GM20431 (cell line): ENCODE measurements around the gene ITGAV.

Experiments used
- in situ Hi-C: fragments of 300-500 bp; cut with MseI, MboI; formaldehyde crosslinking; loops from one replicate; pipeline ENCODE4 v1.15.0; 2020; ENCODE audit warnings: low sequenced_read_pairs; ENCODE audit not compliant: unreplicated experiment

ITGAV gene

GRCh38 chr2:186648130-186648529, 58.3 kb downstream of the ITGAV start:
- in situ Hi-C loops, result loop anchor here (25.0 kb wide), 1 partner anchor 136 kb away; no protein-coding TSS in a partner anchor

- in situ Hi-C loops, result no loop called here
These were observed 63.7 kb downstream of the ITGAV start for GRCh38 chr2:186653511-186653910.

GRCh38 chr2:186659383-186659782, 69.5 kb downstream of the ITGAV start:
- in situ Hi-C loops, result no loop called here

- in situ Hi-C loops, result no loop called here
These were observed 74.7 kb downstream of the ITGAV start for GRCh38 chr2:186664385-186665043.

DNA sequence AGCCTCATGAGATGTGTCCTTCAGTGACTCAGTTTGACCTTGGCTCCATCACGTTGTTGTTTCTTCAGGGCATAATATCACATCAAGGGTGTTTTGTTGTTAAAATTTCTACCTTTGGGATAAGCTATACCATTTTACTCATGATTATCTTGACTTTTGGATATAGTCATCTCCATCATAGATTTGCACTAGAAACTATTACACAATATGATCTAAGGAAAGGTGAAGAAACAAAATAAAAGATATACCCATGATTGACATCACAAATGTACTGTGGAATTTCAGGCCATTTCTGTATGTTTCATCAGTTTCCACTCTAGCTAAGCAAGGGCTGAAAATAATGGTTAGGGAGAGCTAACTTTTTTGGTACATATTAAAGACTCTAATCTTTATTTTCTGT, 79.3 kb downstream of the ITGAV start:
- in situ Hi-C loops, result no loop called here

DNA sequence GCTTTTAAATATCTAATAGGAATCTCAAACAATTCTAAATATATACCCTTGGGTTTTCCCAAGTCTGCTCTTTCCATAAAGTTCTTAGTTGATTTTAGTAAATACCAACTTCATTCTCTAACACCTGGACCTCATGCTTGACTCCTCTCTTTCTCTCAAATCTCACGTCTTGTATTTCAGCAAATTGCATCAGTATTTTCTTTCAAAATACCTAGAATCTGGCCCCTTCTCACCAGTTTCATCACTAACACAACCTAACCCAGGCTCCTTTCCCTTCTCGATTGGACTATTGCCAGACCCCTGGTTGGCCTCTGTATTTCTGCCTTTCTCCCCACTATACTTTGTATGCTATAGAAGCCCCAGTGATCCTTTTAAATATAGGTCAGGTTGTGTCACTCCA, 81.0 kb downstream of the ITGAV start:
- in situ Hi-C loops, result no loop called here

DNA sequence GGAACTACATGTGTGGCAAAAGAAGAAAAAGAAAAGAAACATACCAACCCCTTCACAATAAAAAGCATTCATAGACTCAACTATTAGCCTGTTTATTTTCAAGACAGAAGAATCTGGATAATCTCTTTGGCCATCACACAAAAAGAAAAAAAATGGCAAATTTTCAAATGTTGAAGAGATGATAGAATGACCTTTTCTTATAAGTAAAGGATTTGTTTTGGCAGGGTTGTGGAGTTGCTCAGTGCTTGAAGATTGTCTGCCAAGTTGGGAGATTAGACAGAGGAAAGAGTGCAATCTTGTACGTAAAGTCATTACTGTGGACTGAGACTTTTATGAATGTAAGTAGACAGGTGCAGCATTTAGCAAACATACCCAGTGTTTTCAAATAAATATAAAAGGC, 85.5 kb downstream of the ITGAV start:
- in situ Hi-C loops, result no loop called here

- in situ Hi-C loops, result no loop called here
These were observed 93.5 kb downstream of the ITGAV start for GRCh38 chr2:186683341-186683740.

- in situ Hi-C loops, result no loop called here
These were observed 98.0 kb downstream of the ITGAV start for GRCh38 chr2:186687807-186688211.

- in situ Hi-C loops, result no loop called here
These were observed 99.0 kb downstream of the ITGAV start for GRCh38 chr2:186688813-186689212.

- in situ Hi-C loops, result no loop called here
These were observed 100.9 kb downstream of the ITGAV start for GRCh38 chr2:186690786-186691185.

- in situ Hi-C loops, result no loop called here
These were observed 101.4 kb downstream of the ITGAV start for GRCh38 chr2:186691231-186691630.

- in situ Hi-C loops, result no loop called here
These were observed 102.0 kb downstream of the ITGAV start for GRCh38 chr2:186691900-186692299.

DNA sequence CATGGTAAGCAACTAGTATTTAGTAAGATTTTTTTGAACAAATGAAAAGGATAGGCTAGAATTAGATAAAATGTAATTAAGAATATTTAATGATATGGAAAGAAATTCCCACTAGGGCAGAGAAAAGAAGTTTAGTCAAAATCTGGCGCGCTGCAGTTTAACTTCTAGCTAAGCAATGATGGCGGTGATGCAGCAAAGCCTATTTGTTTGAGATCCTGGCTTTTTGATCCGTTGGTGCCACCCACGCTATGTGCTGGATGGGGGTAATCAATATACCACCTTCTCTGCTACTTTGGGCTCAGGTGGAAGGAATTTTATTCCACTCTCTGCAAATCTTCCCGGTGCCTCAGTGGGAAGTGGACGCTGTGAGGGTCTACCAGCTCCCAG, 103.6 kb downstream of the ITGAV start:
- in situ Hi-C loops, result no loop called here

GRCh38 chr2:186695081-186695756, 105.4 kb downstream of the ITGAV start:
- in situ Hi-C loops, result no loop called here

- in situ Hi-C loops, result no loop called here
These were observed 106.4 kb downstream of the ITGAV start for GRCh38 chr2:186696290-186696689.

DNA sequence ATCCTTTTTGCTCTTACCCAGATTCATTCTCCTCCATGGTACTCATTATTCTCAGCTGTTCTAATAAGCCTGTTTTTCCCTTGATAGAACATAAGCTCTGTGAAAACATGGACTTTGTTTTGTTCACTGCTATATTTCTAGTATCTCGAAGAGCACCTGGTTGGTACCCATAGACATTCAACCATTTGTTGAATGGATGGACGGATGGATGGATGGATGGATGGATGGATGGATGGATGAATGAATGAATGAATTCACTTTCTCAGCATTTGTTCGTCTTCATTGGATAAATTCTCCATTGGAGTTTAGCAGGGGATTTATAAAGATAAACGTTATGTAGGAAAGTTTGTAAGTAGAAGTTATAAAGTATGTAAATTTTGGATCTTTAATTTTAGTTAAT, 106.9 kb downstream of the ITGAV start:
- in situ Hi-C loops, result no loop called here

GRCh38 chr2:186697536-186697935, 107.7 kb downstream of the ITGAV start:
- in situ Hi-C loops, result no loop called here

DNA sequence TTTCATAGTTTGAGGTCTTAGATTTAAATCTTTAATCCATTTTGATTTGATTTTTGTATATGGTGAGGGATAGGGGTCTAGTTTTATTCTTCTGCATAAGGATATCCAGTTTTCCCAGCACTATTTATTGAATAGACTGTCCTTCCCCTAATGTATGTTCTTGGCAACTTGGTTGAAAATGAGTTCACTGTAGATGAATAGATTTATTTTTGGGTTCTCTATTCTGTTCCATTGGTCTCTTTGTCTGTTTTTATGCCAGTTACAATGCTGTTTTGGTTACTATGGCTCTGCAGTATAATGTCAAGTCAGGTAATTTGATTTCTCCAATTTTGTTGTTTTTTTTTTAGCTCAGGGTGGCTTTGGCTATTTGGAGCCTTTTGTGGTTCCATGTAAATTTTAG, 109.9 kb downstream of the ITGAV start:
- in situ Hi-C loops, result no loop called here

GRCh38 chr2:186702006-186702405, 112.2 kb downstream of the ITGAV start:
- in situ Hi-C loops, result no loop called here

- in situ Hi-C loops, result no loop called here
These were observed 112.6 kb downstream of the ITGAV start for GRCh38 chr2:186702501-186702900.

DNA sequence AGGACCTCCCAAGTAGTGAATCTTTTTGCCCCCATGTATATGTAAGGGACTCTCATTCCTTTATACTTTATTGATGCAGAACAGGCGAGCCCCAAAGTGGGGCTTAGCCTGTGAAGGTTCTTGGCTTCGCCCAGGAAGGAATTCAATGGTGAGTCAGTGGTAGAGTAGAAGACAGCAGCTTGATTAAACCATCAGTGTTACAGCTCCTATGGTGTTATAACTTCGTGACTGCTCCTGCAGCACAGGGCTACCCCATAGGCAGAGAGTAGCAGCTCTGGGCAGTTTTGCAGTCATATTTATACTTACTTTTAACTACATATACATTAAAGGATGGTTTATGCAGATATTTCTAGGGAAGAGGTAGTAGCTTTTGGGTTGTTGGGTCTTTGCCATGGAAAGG, 115.0 kb downstream of the ITGAV start:
- in situ Hi-C loops, result no loop called here
